ENCODE data around the gene RAD51B.

- TF ChIP-seq, protein P1, sequence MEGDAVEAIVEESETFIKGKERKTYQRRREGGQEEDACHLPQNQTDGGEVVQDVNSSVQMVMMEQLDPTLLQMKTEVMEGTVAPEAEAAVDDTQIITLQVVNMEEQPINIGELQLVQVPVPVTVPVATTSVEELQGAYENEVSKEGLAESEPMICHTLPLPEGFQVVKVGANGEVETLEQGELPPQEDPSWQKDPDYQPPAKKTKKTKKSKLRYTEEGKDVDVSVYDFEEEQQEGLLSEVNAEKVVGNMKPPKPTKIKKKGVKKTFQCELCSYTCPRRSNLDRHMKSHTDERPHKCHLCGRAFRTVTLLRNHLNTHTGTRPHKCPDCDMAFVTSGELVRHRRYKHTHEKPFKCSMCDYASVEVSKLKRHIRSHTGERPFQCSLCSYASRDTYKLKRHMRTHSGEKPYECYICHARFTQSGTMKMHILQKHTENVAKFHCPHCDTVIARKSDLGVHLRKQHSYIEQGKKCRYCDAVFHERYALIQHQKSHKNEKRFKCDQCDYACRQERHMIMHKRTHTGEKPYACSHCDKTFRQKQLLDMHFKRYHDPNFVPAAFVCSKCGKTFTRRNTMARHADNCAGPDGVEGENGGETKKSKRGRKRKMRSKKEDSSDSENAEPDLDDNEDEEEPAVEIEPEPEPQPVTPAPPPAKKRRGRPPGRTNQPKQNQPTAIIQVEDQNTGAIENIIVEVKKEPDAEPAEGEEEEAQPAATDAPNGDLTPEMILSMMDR (IDR thresholded peaks at IDR 0.05): no peak
- no peak for TF ChIP-seq POLR2AphosphoS5 (IDR thresholded peaks at IDR 0.05)
Measured at GRCh38 chr14:68106456-68106855, 286.9 kb downstream of the RAD51B start.

Data from upper lobe of left lung (tissue), 4 donors.